Hypothalamus (tissue), 51 donors: ENCODE results near the gene ANTXRL.
"Not testable (repeated sequence)": the region's sequence is repeated elsewhere in the genome, so short reads cannot be mapped to it uniquely, and the experiment has no call there.

Experiments
- DNase-seq, 51 donors: peaks; one replicate each; lab custom pipeline; 2025; lab: John Stamatoyannopoulos, UW

Gene ANTXRL

DNA sequence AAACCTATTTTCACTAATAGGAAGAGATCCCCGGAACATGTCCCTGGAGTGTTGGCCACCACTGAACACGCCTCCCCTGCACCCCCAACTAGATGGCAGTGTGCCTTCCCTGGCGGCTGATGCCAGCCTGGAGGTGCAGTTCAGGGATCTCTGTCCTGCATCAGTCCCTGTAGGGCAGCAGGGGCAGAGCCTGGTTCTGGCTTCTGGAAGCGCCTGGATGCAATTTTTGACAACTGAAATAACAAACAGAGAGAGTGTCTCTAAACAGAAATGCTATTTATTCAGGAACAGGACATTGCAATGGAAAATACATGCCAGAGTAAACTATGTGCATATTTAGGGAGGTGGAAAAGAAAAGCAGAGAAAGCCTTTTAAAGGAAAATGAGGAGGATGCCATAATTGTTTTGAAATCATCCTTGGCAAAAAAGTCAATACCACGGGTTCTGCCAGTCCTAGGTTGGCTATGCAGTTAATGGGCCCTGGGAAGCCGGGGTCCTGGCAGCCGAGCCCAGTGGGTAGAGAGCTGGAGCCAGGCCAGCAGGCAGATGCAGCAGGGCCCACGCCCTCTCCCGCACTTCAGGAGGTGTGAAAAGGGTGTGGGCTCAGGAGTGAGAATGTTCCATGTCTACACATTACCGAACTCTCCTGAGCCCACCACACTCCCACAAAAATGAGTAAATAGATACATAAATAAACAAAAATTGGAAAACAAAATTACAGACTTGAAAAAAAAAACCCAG lies 18.5 kb downstream of the ANTXRL start:
- peak in 1 of 51 donors; percentile 6 for DNase-seq

DNA sequence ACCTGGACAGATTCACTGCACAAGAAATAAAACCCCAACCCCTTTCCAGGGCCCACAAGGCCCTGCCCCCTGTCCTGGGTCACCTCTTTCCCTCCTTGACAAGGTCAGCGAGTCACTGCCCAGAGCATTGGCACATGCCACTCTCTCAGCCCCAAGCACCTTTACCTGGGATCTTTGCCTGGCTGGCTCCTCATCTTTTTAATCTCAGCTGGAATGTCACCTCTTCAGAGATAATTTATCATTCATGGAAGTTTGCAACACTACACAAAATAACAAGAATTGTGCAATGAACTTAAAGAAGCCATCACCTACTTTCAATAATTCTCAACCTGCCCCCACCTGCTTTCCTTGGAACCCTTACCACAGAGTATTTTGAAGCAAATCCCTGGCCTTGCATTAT lies 19.2 kb downstream of the ANTXRL start:
- DNase-seq: no peak

DNA sequence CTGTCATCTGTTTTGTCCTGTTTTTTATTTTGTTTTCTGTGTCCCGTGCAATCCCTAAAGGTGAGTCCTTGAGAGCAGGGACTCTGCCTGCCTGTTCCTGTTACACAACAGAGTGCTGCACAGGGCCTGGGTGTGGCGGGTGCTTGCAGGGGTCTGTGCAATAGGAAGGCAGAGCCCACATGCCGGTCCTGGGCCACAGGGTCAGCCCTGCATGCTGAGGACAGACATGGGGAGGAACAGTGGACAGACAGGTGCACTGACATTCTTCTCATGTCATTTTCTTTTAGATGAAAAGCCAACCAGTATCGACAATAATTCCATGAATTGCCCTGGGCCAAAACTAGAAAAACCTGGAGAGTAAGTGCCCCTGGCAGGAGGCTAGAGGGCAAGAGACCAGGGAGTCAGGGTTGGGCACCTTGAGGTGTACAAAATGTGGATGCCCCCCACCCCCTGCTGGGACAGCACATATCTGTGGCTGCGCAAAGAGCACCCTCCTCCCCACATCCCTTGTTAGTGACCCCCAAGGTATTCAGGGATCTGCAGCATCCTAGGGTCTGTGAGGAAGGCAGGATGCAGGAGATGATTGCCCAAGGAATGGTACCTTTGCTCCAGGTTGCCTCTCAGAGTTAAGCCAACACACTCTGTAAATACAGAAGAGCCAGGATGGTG lies 19.9 kb downstream of the ANTXRL start:
- no peak for DNase-seq

DNA sequence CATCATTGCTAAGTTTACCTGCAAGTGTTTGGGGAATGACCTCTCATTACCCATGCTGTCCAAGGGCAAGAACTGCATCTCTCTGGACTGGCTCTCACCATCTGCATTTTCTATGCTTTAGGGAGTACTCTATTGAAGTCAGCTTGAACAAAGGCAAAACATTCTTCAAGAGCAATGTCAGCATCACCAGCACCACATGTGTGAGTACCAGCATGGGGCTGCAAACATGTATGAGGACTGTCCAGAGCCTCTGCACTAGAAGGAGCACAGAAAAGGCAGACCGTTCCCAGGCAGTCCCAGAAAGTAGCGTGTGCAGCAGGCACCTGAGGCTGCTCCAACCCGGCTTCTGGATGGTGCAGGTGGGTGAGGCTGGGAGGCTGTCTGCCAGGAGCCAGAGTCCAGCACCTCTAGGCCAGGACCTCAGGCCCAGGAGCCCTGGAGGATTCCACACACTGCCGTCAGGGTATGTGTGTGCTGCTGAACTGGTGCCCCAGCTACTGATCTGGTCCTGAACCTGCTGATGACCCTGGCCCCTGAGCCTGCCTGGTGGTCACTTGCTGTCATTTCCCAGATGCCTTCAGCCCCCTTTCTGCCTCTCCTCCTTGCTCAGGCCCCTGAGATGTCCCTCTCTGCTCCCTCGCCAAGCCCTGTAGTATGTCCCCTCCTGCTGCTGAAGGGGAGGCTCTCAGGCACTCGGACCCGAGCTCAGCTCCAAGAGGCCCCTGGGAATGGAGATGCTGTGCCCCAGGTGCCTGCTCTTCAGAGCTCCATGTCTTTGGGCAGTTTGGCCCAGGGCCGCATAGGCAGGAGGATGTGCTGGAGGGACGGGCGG lies 20.7 kb downstream of the ANTXRL start:
- DNase-seq: no peak

DNA sequence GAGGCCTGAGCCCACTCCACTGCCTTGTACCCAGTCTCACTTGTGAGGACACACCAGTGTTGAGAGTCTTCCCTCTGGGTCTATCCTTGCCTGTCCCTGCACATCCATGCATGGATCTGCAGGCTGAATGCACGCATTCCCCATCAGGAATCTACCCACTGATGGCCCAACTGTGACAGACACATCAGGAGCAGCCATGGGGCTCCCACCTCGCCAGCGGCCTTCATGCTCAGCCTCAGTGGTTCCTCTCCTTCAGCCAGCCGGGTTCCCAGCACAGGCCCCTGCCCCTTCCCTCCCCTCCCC lies 21.3 kb downstream of the ANTXRL start:
- no peak for DNase-seq

DNA sequence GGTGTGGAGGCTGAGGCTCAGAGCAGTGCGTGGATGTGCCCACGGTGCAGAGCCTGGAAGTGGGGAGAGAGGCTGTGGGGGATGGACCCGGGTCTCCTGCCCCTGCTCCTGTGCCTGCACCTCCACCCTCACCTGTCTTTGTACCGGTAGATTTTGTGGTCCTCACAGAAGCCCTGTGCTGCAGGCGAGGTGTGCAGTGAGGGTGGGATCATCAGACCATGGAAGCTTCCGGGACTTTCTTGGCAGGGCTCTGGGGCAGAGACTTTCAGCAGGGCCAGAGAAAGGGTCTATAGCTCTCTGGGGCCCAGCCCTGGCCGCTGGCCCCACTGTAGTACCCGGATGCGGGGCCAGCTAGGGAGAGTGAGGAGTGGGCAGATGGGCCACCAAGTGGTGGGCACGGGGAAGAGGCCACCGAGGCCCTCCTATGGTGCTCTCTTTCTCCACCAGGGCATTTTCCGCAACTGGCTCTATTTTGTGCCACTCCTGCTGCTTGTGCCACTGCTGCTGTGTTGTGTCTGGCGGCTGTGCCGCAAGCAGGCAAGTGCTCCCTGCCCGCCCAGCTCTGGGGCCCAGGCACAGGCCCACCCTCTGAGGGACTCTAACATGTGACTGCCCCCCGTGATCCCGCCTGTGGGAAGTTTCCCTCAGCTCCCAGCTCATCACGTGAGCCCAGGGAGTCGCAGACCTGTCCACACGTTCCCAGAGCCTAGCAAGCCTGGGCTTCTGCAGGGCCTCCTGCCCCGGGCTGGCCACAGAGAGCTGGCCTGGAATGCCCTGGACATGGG lies 22.1 kb downstream of the ANTXRL start:
- no peak for DNase-seq

DNA sequence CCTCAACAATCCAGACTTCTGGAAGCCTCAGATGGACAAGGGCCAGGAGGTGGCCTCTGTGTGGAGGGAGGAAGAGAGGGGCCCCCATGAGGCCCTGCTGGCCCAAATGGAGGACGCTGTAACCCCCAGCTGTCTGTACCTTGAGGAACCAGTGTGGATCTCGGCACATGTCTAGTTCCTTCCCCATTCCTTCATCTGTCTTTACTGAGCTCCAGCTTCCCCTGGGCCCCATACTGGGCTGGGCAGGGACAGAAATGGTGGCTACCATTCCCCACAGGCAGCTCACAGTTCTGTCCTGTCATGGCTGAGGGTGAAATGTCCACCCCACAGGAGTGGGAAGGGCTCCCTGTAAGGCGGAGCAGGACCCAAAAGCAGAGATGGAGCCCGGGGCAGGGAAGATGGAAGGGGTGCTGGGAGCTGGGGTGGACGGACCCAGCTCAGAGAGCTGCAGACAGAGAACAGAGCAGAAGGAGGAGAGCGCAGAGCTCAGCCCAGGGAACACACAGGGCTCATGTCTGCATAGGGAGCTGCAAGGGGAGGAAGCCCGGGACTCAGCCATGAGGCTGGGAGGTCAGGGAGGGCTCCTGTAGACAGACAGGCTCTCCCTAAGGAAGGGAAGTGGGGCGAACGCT lies 22.8 kb downstream of the ANTXRL start:
- no peak for DNase-seq

DNA sequence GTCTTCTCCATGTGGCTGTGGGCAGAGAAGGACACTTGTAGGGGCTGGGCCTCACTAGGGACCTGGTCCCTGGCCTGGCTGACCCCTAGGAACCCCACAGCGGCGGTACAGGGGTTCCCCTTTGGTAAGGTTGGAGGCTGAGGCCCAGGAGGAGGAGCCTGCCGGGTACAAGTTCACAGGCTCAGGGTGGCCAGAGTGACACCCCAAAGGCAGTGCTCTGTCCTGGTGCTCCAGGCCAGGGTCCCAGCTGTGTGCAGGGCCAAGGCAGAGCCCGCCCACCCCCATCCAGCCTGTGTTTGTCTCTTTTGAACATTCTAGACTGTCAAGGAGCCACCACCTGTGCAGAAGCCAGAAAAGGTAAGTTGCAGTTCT lies 23.3 kb downstream of the ANTXRL start:
- DNase-seq: no peak

DNA sequence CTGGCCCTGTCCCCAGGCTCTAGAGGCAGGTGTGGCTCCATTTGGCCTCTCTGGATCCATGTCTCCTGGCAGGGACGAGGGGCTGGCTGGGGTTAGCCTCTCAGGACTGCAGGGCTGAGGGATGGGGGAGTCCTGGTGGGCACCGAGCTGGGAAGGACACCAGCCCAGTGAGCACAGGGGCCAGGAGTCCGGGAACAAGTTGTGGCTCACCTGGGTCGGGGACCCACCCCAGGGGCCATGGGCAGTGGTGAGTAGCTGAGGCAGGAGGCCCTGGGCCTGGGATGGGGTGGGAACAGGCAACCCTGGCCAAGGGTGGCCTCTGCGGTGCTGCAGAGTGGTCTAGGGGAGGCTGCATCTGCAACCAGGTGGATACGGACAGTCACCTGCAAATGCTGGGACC lies 24.1 kb downstream of the ANTXRL start:
- DNase-seq: no peak

DNA sequence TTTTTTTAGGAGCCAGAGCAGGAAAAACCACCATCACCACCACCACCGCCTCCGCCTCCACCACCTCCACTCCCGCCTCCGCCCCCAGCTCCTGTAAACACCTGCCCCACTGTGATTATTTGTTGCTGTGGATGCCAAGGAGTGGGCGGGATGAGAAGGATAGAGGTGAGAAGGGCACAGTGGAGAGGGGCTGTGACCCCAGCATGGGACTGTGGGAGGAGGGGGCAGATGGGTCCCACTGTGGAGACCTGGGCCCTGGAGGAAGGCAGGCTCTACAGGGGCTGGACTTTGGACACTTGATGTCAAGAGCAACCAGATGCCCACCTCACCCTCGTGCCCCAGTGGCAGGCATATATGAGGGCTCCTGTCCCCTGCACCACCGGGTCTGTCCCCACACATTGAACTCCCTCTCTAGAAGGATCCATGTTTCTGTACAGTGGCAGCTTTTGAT lies 24.7 kb downstream of the ANTXRL start:
- DNase-seq: no peak

DNA sequence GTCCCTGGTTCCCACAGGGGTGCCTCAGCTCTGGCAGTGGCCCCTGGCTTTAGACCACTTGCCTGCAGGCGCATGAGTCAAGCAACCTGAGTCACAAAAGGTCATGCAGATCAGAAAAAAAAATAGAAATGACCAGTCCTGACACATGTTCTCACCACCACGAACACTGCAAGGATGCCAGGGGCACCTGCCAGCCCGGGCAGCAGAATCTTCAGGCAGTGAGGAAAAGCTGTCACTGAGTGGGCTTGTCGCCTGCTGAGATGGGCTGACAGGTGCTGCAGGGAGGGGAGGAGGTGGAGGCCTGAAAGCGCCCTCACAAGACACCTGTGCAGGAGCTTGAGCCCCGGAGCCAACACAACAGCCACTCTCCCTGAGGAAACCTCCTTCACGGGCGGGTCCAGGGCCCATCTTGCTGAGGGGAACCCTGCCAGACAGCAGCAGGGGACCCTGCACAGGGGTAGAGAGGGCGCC lies 25.2 kb downstream of the ANTXRL start:
- DNase-seq: not testable (repeated sequence)

DNA sequence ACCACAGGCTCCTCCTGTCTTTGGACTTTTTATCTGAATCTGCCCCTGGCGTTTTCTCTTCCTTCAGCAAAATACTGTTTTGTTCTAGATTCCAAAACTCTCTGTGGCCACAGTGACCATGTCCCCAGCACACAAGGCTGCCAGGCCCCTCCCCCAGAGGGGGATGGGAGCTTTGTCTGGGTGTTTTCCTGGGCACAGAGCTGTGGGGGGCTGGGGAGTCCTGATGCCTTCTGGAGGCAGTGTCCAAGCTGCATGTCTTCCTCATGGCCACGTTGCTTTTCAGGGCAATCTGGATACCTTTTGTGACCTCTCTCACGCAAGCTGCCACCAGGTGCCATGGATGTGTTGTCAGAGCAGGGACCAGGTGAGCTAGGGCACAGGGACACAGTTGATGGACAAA lies 26.2 kb downstream of the ANTXRL start:
- no peak for DNase-seq

DNA sequence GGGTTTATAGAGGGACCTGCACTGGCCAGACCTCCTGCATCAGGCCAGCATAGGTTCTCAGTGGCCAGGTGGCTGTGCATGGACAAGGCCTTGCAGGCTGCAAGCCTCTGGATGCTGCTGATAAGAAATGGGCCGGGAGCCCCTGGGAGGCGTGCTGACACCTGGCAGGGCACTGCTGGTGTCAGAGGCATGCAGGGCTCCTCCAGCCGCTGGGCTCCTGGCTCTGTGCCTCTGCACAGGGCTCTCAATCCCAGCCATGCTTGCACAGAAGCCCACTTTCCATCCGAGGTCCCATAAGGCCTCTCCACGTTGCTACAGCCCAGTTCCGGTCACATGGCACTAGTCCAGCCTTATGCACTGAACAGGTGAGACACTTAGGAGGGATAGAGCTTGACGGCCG lies 27.3 kb downstream of the ANTXRL start:
- DNase-seq: no peak

DNA sequence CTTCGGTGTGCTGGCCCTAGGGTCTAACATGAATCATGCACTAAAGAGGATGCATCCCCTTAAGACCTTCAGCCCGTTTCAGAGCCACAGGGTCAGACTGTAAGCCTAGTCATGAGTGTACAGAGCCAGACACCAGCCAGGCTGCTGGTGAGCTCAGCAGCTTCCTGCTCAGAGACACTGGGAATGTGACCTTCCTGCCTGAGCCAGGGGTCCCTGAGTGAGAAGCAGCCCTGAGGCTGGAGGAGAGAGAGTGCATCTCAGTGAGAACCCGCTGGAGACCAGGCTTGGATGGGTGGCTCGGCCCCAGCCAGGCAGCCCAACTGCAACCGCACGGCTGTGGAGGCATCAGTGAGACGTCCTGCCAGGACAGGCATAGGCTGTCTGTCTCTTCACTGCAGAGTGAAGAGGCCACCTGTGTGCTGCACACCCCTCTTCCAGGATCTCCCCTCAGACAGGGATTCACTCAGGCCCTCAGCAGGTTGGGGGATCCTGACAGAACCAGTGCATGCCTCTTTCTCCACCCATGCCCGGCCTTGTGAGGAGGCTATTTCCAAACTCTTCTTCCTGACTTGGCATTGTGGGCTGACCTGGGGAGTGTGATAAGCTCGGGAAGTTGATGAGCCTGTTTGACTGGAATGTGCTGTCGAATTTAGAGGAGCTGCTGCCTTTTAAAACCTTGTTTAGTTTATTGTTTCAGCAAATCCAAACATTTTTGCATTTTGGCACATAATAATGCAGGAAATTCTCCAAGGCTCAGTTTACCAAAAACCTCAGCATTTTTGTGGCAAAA lies 28.5 kb downstream of the ANTXRL start:
- DNase-seq: not testable (repeated sequence)

DNA sequence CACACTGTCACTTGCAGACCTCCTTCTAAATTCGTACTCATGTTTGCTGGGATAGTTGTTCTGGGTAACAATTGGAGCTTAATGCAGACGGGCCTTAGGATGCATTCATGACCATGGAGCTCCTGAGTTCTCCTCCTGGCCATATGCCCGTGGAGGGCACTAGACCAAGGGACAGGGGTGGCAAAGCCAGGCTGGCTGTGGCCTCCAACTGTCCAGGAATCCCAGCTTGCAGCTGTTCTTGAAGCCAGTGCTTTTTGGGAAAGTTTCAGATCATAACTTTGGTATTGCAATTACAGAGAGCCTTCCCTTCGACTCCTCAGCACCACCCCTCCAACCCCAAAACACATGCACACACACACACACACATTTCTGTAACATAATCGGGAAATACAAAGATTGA lies 30.6 kb downstream of the ANTXRL start:
- DNase-seq: no peak

DNA sequence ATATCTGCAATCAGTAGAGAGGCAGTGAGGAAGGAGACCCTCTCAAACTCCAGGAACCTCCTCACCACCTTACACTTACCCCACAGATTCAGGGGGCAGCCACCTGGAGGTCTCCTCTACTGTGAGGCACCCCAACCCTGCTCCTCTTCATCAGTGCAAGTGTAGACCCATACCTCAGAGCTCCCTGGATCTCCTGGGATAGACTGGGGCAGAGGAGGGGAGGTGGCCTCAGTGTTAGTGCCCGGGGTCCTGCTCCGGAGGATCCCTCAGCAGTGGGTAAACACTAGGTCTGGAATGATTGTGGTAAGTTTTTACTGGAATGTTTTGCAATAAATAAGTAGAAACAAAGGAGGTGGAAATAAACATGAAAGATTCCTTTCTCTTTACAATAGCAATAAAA lies 31.1 kb downstream of the ANTXRL start:
- no peak for DNase-seq

DNA sequence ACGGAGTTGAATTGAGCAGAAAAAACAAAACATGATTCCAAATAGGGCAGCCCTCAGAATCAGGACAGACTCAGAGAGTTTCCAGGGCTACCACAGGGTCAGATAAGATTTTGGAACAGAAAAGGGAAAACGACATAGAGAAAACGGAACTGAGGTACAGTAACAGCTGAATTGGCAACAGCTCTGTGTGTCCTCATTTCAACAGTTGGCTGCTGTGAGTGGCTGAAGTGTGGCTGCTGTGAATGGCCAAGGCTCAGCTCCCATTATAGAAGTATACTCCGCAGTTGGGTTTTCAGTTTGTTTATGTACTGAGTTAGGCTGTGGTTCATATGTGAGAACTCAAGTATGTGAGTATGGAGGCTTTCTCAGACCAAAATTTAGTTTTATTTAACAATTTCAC lies 32.0 kb downstream of the ANTXRL start:
- no peak for DNase-seq

DNA sequence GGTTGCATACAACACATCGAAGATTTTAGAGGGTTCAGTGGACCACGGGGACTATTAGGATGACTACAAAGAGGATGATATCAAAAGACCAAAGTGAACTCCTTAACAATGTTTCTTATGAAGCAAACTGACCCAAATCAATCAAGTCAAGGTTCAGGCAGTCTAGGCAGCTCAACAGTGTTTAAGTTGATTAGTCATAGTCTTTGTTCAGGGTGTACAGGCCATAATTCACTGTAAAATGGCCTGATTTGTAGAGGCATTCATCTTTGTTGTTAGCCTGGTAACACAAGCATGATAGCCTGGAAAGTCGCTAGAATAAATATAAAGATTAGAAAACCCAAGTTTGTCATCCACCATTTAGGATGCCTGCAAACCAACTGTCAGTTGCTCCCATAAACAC lies 32.6 kb downstream of the ANTXRL start:
- no peak for DNase-seq

DNA sequence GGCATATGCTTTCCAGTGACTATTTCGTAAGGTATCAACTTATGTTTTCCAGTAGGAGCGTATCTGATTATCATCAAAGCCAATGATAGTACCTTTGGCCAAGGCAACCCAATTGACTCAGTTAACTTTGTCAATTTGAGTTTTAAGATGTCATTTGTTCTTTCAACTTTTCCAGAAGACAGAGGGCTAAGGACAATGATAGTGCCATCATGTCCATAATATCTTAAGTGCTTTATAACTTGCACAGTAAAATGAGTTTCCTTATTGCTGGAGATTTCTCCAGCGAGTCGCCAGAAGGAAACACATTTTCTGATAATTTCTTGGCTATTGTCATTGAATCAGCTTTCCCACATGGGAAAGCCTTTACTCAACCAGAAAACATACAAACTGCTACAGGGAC lies 35.0 kb downstream of the ANTXRL start:
- DNase-seq: no peak

DNA sequence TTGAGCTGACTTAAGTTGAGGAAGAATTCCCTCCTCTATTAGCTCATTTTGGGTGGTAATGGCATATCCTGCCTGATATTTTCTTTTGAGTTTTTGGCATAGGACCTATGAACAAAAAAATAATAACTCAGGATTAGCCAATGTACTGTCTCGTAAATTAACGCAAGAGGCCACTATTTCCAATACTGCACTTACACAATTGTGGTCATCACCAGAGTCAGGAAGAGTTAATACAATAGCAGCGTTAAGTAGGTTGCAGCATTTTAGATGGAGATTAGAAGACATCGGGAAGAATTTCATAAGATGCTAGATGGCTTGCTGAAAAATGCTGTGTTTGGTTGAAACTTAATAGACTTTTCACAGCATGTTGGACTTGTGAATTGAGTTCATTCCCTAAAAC lies 36.4 kb downstream of the ANTXRL start:
- no peak for DNase-seq
